K562 (cell line): Measurements from ENCODE around the gene NR1D1. TPM values are rescaled to one million over a fixed set of nuclear protein-coding genes. Genes with fewer than 3 reads are reported as not detected.

ENCODE experiments used
- ATAC-seq: fragments of 200-7000 bp; cut with Tn5 transposase; 3 replicates; pipeline ENCODE4 v1.9.1; 2020; ENCODE audit warnings: moderate library complexity
- BruUV-seq: library from RNA; stranded (reverse); fragments of 400-500 nt; replicated peaks from 2 replicates; lab custom pipeline; 2021; lab: Mats Ljungman, UMichigan
- CTCF ChIA-PET: fragments of 300-600 bp; formaldehyde crosslinking; extraction: SDS; loops from one replicate; lab custom pipeline; 2021; ENCODE audit warnings: low intra/inter-chr PET ratio; lab: Yijun Ruan, JAX
- POLR2A ChIA-PET: fragments of 300-600, 350-650 bp; sonication (Branson Sonifier 250); formaldehyde crosslinking; extraction: SDS; loops from one replicate; lab custom pipeline; 2021; ENCODE audit warnings: antibody characterized with exemption, inconsistent platforms; lab: Yijun Ruan, JAX
- DNase-seq, 4 experiments: peaks; one replicate each; pipeline versions ENCODE4 v3.0.0 to v3.0.0-alpha.2; 2011 to 2018; ENCODE audit warnings: low spot score in 3 of 4, mixed read lengths in 3 of 4; ENCODE audit errors: extremely low read depth in 1 of 4
- FAIRE-seq: peaks from 2 replicates; lab custom pipeline; 2011; peaks lifted over from hg19 to GRCh38; lab: Jason Lieb, UNC
- H2AFZ ChIP-seq: 2 replicates; pipeline ENCODE4 v1.6.0; 2011; ENCODE audit warnings: low read depth, low read length, control low read depth, inconsistent platforms
- H3K27ac ChIP-seq: fragments of 200-600 bp; 3 replicates; pipeline ENCODE4 v1.8.0; 2011; ENCODE audit warnings: low read depth, mild to moderate bottlenecking, control low read depth, inconsistent platforms, low read length, moderate library complexity, mixed read lengths; ENCODE audit errors: extremely low read depth
- H3K27me3 ChIP-seq, 2 experiments: fragments of 300-600 bp in 1 of 2; 2 replicates in 1 of 2; 3 replicates in 1 of 2; pipeline versions ENCODE4 v1.6.0 to v1.8.0; 2011; ENCODE audit warnings: inconsistent platforms in 2 of 2, low read length in 2 of 2, mild to moderate bottlenecking in 1 of 2, mixed read lengths in 1 of 2, moderate library complexity in 1 of 2; ENCODE audit not compliant: control insufficient read depth in 2 of 2, insufficient read depth in 2 of 2
- H3K36me3 ChIP-seq: fragments of 300-600 bp; 3 replicates; pipeline ENCODE4 v1.8.0; 2011; ENCODE audit warnings: mild to moderate bottlenecking, low read length, inconsistent platforms; ENCODE audit not compliant: control insufficient read depth, insufficient read depth
- H3K4me1 ChIP-seq, 2 experiments: fragments of 200-600 bp in 1 of 2; replicated peaks in 1 of 2; 2 replicates in 1 of 2; 3 replicates in 1 of 2; pipeline versions ENCODE4 v1.5.1 to v1.8.0; 2011; ENCODE audit warnings: inconsistent platforms in 2 of 2, low read length in 2 of 2, mild to moderate bottlenecking in 1 of 2, mixed read lengths in 1 of 2, moderate library complexity in 1 of 2; ENCODE audit not compliant: control insufficient read depth in 2 of 2, insufficient read depth in 2 of 2
- H3K4me2 ChIP-seq: 2 replicates; pipeline ENCODE4 v1.6.1; 2011; ENCODE audit warnings: low read length, control low read depth, inconsistent platforms, mixed read lengths; ENCODE audit not compliant: insufficient read depth
- H3K4me3 ChIP-seq: fragments of 200-600 bp; sonication (generic), shearing (Covaris generic); 2 replicates; pipeline ENCODE4 v1.5.1; 2016; ENCODE audit warnings: control low read depth, inconsistent platforms
- H3K79me2 ChIP-seq: fragments of 200-600 bp; 3 replicates; pipeline ENCODE4 v1.8.0; 2011; ENCODE audit warnings: low read length, inconsistent platforms; ENCODE audit not compliant: control insufficient read depth, insufficient read depth
- H3K9ac ChIP-seq, 2 experiments: 2 replicates each; pipeline versions ENCODE4 v1.6.0 to v1.6.1; 2011; ENCODE audit warnings: low read depth in 2 of 2, low read length in 2 of 2, control low read depth in 1 of 2, inconsistent platforms in 1 of 2, mild to moderate bottlenecking in 1 of 2, mixed read lengths in 1 of 2; ENCODE audit not compliant: insufficient read depth in 1 of 2
- H3K9me1 ChIP-seq: one replicate; pipeline ENCODE4 v1.6.0; 2011; ENCODE audit warnings: inconsistent platforms, mild to moderate bottlenecking, low read length, moderate library complexity; ENCODE audit not compliant: control insufficient read depth, insufficient read depth
- H3K9me3 ChIP-seq: replicated peaks from 2 replicates; pipeline ENCODE4 v1.5.1; 2011; ENCODE audit warnings: low read depth, low read length, inconsistent platforms; ENCODE audit not compliant: control insufficient read depth, insufficient read depth
- H4K20me1 ChIP-seq: replicated peaks from 2 replicates; pipeline ENCODE4 v1.6.1; 2011; ENCODE audit warnings: low read length, inconsistent platforms, mixed read lengths; ENCODE audit not compliant: control insufficient read depth, insufficient read depth
- FOXK2 ChIP-seq, 2 experiments: fragments of 450-650 bp; IDR thresholded peaks in 1 of 2; conservative IDR thresholded peaks in 1 of 2; 2 replicates each; pipeline ENCODE4 v1.6.1; 2016; ENCODE audit warnings: low read depth in 2 of 2, mild to moderate bottlenecking in 1 of 2
- HNRNPL ChIP-seq: fragments of 200-400 bp; formaldehyde crosslinking; IDR thresholded peaks from 2 replicates; pipeline ENCODE4 v1.6.1; 2017; ENCODE audit warnings: low read depth, mild to moderate bottlenecking, low read length
- MYC ChIP-seq, 2 experiments: fragments of 250-450 bp in 1 of 2; sonication (Bioruptor Pico) in 1 of 2; IDR thresholded peaks; 2 replicates each; pipeline versions ENCODE4 v1.5.1 to v1.6.1; 2012 to 2021; ENCODE audit warnings: low read depth in 2 of 2, borderline replicate concordance in 1 of 2, improper control_type of control experiment in 1 of 2, low read length in 1 of 2, mild to moderate bottlenecking in 1 of 2, moderate library complexity in 1 of 2
- RBBP5 ChIP-seq: fragments of 200-600 bp; sonication (generic); IDR thresholded peaks from 2 replicates; pipeline ENCODE4 v1.6.1; 2012; ENCODE audit warnings: borderline replicate concordance, mild to moderate bottlenecking, low read length, control low read depth, inconsistent platforms; ENCODE audit not compliant: insufficient read depth, poor library complexity, severe bottlenecking
- RBFOX2 ChIP-seq: fragments of 200-400 bp; formaldehyde crosslinking; IDR thresholded peaks from 2 replicates; pipeline ENCODE4 v1.6.1; 2017; ENCODE audit warnings: low read depth, mild to moderate bottlenecking, low read length, moderate library complexity
- TCF7 ChIP-seq: sonication (generic); IDR thresholded peaks from 2 replicates; pipeline ENCODE4 v1.6.1; 2016; ENCODE audit warnings: antibody characterized with exemption, borderline replicate concordance
- VEZF1 ChIP-seq: fragments of 200-800 bp; sonication (Bioruptor generic); IDR thresholded peaks from 2 replicates; pipeline ENCODE4 v1.6.1; 2017; ENCODE audit warnings: missing genetic modification characterization, missing compliant biosample characterization
- ZNF324 ChIP-seq: fragments of 250-450 bp; sonication (Bioruptor Pico); IDR thresholded peaks from 2 replicates; pipeline ENCODE4 v1.4.0; 2020; ENCODE audit warnings: mild to moderate bottlenecking
- WGBS: fragments of 100-300 bp; shearing (Covaris generic); methylation state at CpG from one replicate; pipeline ENCODE4 v1.1.6; 2016; ENCODE audit warnings: low coverage, mixed read lengths; ENCODE audit not compliant: insufficient coverage; ENCODE audit errors: missing lambda C conversion rate; 5-methylcytosine and 5-hydroxymethylcytosine counted together
- in situ Hi-C: fragments of 300-500 bp; cut with MboI; formaldehyde crosslinking; loops from 4 replicates; pipeline ENCODE4 v1.15.0; 2018; ENCODE audit warnings: inconsistent platforms, mixed read lengths
- intact Hi-C: fragments of 100-400 bp; cut with micrococcal nuclease; formaldehyde crosslinking; loops from 2 replicates; pipeline ENCODE4 v1.14.2; 2022
- polyA plus RNA-seq, 8 experiments: library from polyadenylated mRNA; depleted of rRNA in 4 of 8; stranded (reverse) in 5 of 8; unstranded in 3 of 8; fragments of >200 nt; fragmentation: Nextera tagmentation in 2 of 8; fragmentation: Illumina TruSeq in 1 of 8; extraction: Ambion mirVana in 2 of 8; extraction: Trizol in 1 of 8; gene quantifications; 2 replicates each; pipeline versions ENCODE4 v1.2.1 to v1.2.3, GENCODE V29; 2011 to 2014; ENCODE audit warnings: inconsistent platforms in 1 of 8, missing spikeins in 1 of 8
- total RNA-seq, 7 experiments: library from RNA; depleted of rRNA in 6 of 7; stranded (reverse); fragments of >200 nt in 6 of 7; fragmentation: Illumina TruSeq in 2 of 7; extraction: Trizol in 2 of 7; gene quantifications; 2 replicates each; pipeline versions ENCODE4 v1.2.1 to v1.2.3, GENCODE V29; 2011 to 2021; ENCODE audit warnings: low replicate concordance in 1 of 7
- TF ChIP-seq, protein P1 (sequence below): fragments of 450-650 bp; IDR thresholded peaks from 2 replicates; pipeline ENCODE4 v1.6.1; 2018; ENCODE audit warnings: mild to moderate bottlenecking, low read depth; ENCODE audit not compliant: partially characterized antibody
- TF ChIP-seq, protein P2 (sequence below), 2 experiments: fragments of 450-650 bp in 1 of 2; sonication (generic) in 1 of 2; formaldehyde crosslinking in 1 of 2; IDR thresholded peaks in 1 of 2; conservative IDR thresholded peaks in 1 of 2; 2 replicates each; pipeline versions ENCODE4 v1.6.1 to v1.8.1; 2016 to 2023; ENCODE audit warnings: mild to moderate bottlenecking in 2 of 2, moderate library complexity in 2 of 2, inconsistent platforms in 1 of 2, missing genetic modification reagents in 1 of 2
- TF ChIP-seq, protein P3 (sequence below), 3 experiments: IDR thresholded peaks in 2 of 3; conservative IDR thresholded peaks in 1 of 3; 2 replicates each; pipeline ENCODE4 v1.5.1; 2011 to 2012; ENCODE audit warnings: low read length in 3 of 3, mild to moderate bottlenecking in 3 of 3, control low read depth in 2 of 3, improper control_type of control experiment in 1 of 3, inconsistent platforms in 1 of 3, low read depth in 1 of 3, mixed read lengths in 1 of 3, moderate library complexity in 1 of 3; ENCODE audit not compliant: insufficient read depth in 2 of 3

The NR1D1 gene
- total and polyA plus RNA-seq, 9 of the 15 experiments (the other 6 are each of a cell fraction or from before 2014, with no cell fraction given) = 0.25 to 7.7 (median 0.65) TPM

DNA sequence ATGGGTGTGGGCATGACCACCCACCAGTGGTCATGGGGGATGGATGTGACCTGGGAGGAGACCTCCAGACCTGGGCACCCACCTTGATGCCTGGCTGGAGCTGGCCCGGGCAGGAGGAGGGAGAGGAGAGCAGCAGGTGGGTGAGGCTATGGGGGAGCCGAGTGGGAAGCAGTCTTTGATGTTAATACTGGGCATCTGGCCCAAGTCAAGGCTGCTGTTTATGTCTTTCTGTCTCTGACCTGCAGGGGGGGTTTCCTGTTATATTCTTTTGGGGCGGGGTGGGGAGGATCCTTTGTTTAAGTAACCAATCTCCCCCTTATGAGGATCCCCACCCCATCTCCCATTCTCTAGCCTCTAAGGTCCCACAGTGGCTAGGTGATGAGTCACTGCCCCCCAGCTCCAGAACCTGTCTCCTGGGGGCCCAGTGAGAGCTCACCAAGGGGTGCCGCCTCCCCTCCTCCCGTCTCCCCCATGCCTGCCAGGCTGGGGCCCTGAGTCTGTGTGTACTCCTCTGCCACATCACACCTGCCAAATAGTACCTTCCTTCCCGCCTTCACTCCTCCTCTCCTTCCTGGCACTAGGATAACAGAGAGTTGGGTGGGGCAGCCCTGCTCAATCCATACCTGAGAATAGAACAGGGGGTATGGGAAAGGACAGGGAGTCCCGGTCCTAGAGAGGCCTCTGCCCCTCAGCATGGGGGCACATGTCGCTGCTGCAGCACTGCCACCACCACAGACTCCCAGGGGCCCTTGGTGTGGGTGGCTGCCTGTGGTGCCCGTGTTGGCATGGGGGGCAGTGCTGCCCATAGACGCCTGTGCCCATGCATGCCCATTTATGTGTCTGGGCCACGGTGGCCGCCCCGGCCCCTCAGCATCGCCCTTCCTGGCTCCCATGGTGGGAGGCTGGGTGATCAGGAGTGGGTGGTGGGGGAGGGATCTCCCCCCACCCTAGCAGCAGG lies 30.4 kb downstream of the NR1D1 start:
- Histone ChIP-seq H3K79me2 (peaks cover 73% of the 10 kb centered on the region), H3K9me3 (no peaks in the 10 kb centered on the region), H3K4me3 (no peak overlapping the region), H3K4me1 (peaks cover 80 to 87% of the 10 kb centered on the region in 2 experiments), H3K27me3 (no peaks in the 10 kb centered on the region), H3K36me3 (peaks cover 8% of the 10 kb centered on the region; the same call in 1 of the 3 replicates), H2AFZ (peak overlapping the region; percentile 38; the same call in 1 of the 2 replicates), H3K9ac (peak overlapping the region; percentile 59 to 89), H4K20me1 (no peaks in the 10 kb centered on the region), H3K9me1 (no peaks in the 10 kb centered on the region), H3K27ac (peak overlapping the region; percentile 77), H3K4me2 (peak overlapping the region; percentile 80)
- POLR2A ChIA-PET = interaction anchor here (0.7 to 1.4 kb wide), 4 partner anchors 8 to 149 kb away, joined by 3 to 4 read pairs (median 4); partner anchors contain the start of gene WIPF2
- peak; percentile 49 to 81 (median 56) for DNase-seq
- intact Hi-C loops = no loop called here
- BruUV-seq = no TSS peak
- peak; percentile 69 for ATAC-seq
- FAIRE-seq = peak; percentile 63
- WGBS = 31% methylated on average over 11 of the region's 14 CpGs
- in situ Hi-C loops = no loop called here
- CTCF ChIA-PET = no interaction called here
- peak; percentile 47 for TF ChIP-seq VEZF1
- TF ChIP-seq RBFOX2 = peak; percentile 47
- peak; percentile 41; the same call in 1 of the 2 replicates for TF ChIP-seq MYC (IDR thresholded peaks at IDR 0.05; ENCODE audit: low read depth, low read length)
- no peak for TF ChIP-seq MYC (CRISPR knock-in tag; IDR thresholded peaks at IDR 0.05; ENCODE audit: borderline replicate concordance, low read depth)
- TF ChIP-seq RBBP5 = peak; percentile 3
- TF ChIP-seq HNRNPL = peak; percentile 92
- TF ChIP-seq, protein P1, sequence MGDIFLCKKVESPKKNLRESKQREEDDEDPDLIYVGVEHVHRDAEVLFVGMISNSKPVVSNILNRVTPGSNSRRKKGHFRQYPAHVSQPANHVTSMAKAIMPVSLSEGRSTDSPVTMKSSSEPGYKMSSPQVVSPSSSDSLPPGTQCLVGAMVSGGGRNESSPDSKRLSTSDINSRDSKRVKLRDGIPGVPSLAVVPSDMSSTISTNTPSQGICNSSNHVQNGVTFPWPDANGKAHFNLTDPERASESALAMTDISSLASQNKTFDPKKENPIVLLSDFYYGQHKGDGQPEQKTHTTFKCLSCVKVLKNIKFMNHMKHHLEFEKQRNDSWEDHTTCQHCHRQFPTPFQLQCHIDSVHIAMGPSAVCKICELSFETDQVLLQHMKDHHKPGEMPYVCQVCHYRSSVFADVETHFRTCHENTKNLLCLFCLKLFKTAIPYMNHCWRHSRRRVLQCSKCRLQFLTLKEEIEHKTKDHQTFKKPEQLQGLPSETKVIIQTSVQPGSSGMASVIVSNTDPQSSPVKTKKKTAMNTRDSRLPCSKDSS = no peak
- peak; percentile 63; the same call in 1 of the 2 replicates for TF ChIP-seq TCF7
- peak; percentile 67 to 70; a peak in 3 of 4 replicates for TF ChIP-seq FOXK2 (conservative IDR thresholded peaks at IDR 0.05 in 1 of 2, IDR thresholded peaks at IDR 0.05 in 1 of 2; ENCODE audit: low read depth in 2 of 2)
- TF ChIP-seq, protein P2, sequence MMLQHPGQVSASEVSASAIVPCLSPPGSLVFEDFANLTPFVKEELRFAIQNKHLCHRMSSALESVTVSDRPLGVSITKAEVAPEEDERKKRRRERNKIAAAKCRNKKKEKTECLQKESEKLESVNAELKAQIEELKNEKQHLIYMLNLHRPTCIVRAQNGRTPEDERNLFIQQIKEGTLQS (IDR thresholded peaks at IDR 0.05) = 0 out of 2 replicates have a peak, but pooled peaks have one; percentile 21
- TF ChIP-seq, protein P2 (CRISPR knock-in tag; conservative IDR thresholded peaks at IDR 0.05) = no peak
- no peak for TF ChIP-seq ZNF324
- TF ChIP-seq, protein P3, sequence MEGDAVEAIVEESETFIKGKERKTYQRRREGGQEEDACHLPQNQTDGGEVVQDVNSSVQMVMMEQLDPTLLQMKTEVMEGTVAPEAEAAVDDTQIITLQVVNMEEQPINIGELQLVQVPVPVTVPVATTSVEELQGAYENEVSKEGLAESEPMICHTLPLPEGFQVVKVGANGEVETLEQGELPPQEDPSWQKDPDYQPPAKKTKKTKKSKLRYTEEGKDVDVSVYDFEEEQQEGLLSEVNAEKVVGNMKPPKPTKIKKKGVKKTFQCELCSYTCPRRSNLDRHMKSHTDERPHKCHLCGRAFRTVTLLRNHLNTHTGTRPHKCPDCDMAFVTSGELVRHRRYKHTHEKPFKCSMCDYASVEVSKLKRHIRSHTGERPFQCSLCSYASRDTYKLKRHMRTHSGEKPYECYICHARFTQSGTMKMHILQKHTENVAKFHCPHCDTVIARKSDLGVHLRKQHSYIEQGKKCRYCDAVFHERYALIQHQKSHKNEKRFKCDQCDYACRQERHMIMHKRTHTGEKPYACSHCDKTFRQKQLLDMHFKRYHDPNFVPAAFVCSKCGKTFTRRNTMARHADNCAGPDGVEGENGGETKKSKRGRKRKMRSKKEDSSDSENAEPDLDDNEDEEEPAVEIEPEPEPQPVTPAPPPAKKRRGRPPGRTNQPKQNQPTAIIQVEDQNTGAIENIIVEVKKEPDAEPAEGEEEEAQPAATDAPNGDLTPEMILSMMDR (IDR thresholded peaks at IDR 0.05 in 2 of 3, conservative IDR thresholded peaks at IDR 0.05 in 1 of 3; ENCODE audit: insufficient read depth in 2 of 3, low read depth in 1 of 3, low read length in 3 of 3) = peak; percentile 49 to 59 (median 49)
